Islet of Langerhans (tissue), 1 donor: ENCODE results near the gene C2CD3.

Experiments used
- FAIRE-seq: peaks from one replicate; lab custom pipeline; 2011; peaks lifted over from hg19 to GRCh38; lab: Jason Lieb, UNC

The C2CD3 gene

GRCh38 chr11:74018331-74019005 lies 152.3 kb downstream of the C2CD3 start:
- no peak for FAIRE-seq

- FAIRE-seq = no peak
These were observed 153.2 kb downstream of the C2CD3 start for GRCh38 chr11:74017631-74018030.

- FAIRE-seq = no peak
These were observed 154.7 kb downstream of the C2CD3 start for GRCh38 chr11:74015919-74016684.

GRCh38 chr11:74014880-74015279 lies 155.9 kb downstream of the C2CD3 start:
- no peak for FAIRE-seq

- no peak for FAIRE-seq
These were observed 157.7 kb downstream of the C2CD3 start for GRCh38 chr11:74013141-74013540.

GRCh38 chr11:74012074-74012809 lies 158.6 kb downstream of the C2CD3 start:
- no peak for FAIRE-seq

- FAIRE-seq = no peak
These were observed 159.3 kb downstream of the C2CD3 start for GRCh38 chr11:74011360-74012073.

GRCh38 chr11:74010306-74011300 lies 160.2 kb downstream of the C2CD3 start:
- no peak for FAIRE-seq

GRCh38 chr11:74009675-74010305 lies 161.0 kb downstream of the C2CD3 start:
- no peak for FAIRE-seq

GRCh38 chr11:74009230-74009547 lies 161.6 kb downstream of the C2CD3 start:
- no peak for FAIRE-seq

GRCh38 chr11:74008373-74009229 lies 162.2 kb downstream of the C2CD3 start, which contains the start of gene UCP3:
UCP3 (minus strand) TSS chr11:74009085; CDS start chr11:74007042, 2,043 bp downstream.
- no peak for FAIRE-seq

GRCh38 chr11:74007691-74008372 lies 163.0 kb downstream of the C2CD3 start:
- FAIRE-seq = no peak

GRCh38 chr11:74006743-74007304 lies 164.0 kb downstream of the C2CD3 start:
- FAIRE-seq = no peak

- FAIRE-seq = no peak
These were observed 164.9 kb downstream of the C2CD3 start for GRCh38 chr11:74005721-74006517.

GRCh38 chr11:74004759-74005615 lies 165.8 kb downstream of the C2CD3 start:
- no peak for FAIRE-seq

- no peak for FAIRE-seq
These were observed 166.6 kb downstream of the C2CD3 start for GRCh38 chr11:74004046-74004695.
